Measurements from ENCODE around the gene MSANTD3.
A peak's percentile ranks its signal among the peaks of the same experiment; 100 is the strongest.

Gene MSANTD3

GRCh38 chr9:100492952-100493351, 66.0 kb downstream of the MSANTD3 start:
- TF ChIP-seq RAD21 (IDR thresholded peaks at IDR 0.05; ENCODE audit: low read depth) (peak; percentile 50), YY1 (IDR thresholded peaks at IDR 0.05; ENCODE audit: low read depth) (no peak)

GRCh38 chr9:100498592-100498991, 71.6 kb downstream of the MSANTD3 start:
- no peak for TF ChIP-seq REST (IDR thresholded peaks at IDR 0.05; ENCODE audit: low read depth)
- TF ChIP-seq CEBPB (IDR thresholded peaks at IDR 0.05) = no peak
- no peak for TF ChIP-seq TCF12 (IDR thresholded peaks at IDR 0.05; ENCODE audit: low read depth)
- TF ChIP-seq, protein P1, sequence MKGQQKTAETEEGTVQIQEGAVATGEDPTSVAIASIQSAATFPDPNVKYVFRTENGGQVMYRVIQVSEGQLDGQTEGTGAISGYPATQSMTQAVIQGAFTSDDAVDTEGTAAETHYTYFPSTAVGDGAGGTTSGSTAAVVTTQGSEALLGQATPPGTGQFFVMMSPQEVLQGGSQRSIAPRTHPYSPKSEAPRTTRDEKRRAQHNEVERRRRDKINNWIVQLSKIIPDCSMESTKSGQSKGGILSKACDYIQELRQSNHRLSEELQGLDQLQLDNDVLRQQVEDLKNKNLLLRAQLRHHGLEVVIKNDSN (IDR thresholded peaks at IDR 0.05) = no peak
- TF ChIP-seq FOXM1 (IDR thresholded peaks at IDR 0.05; ENCODE audit: borderline replicate concordance, low read depth) = no peak
- TF ChIP-seq EP300 (IDR thresholded peaks at IDR 0.05; ENCODE audit: borderline replicate concordance) = no peak
- TF ChIP-seq TEAD4 (IDR thresholded peaks at IDR 0.05) = no peak
- TF ChIP-seq NFIC (IDR thresholded peaks at IDR 0.05) = no peak
- TF ChIP-seq ZBTB7A (IDR thresholded peaks at IDR 0.05; ENCODE audit: low read depth) = no peak
- TF ChIP-seq YY1 (IDR thresholded peaks at IDR 0.05; ENCODE audit: low read depth) = no peak
- TF ChIP-seq EGR1 (IDR thresholded peaks at IDR 0.05) = no peak
- TF ChIP-seq MAX (IDR thresholded peaks at IDR 0.05) = no peak
- TF ChIP-seq TAF1 (IDR thresholded peaks at IDR 0.05; ENCODE audit: low read depth) = no peak
- TF ChIP-seq CREB1 (IDR thresholded peaks at IDR 0.05; ENCODE audit: low read depth) = no peak
- TF ChIP-seq RAD21 (IDR thresholded peaks at IDR 0.05; ENCODE audit: low read depth) = no peak

GRCh38 chr9:100499460-100499859, 72.5 kb downstream of the MSANTD3 start:
- TF ChIP-seq TCF12 (IDR thresholded peaks at IDR 0.05; ENCODE audit: low read depth) = no peak
- TF ChIP-seq EGR1 (IDR thresholded peaks at IDR 0.05) = no peak
- TF ChIP-seq MAX (IDR thresholded peaks at IDR 0.05) = no peak
- no peak for TF ChIP-seq TEAD4 (IDR thresholded peaks at IDR 0.05)
- no peak for TF ChIP-seq ZBTB7A (IDR thresholded peaks at IDR 0.05; ENCODE audit: low read depth)
- TF ChIP-seq, protein P1 (IDR thresholded peaks at IDR 0.05) = no peak
- no peak for TF ChIP-seq RAD21 (IDR thresholded peaks at IDR 0.05; ENCODE audit: low read depth)
- no peak for TF ChIP-seq NFIC (IDR thresholded peaks at IDR 0.05)
- TF ChIP-seq EP300 (IDR thresholded peaks at IDR 0.05; ENCODE audit: borderline replicate concordance) = no peak
- no peak for TF ChIP-seq CREB1 (IDR thresholded peaks at IDR 0.05; ENCODE audit: low read depth)
- TF ChIP-seq YY1 (IDR thresholded peaks at IDR 0.05; ENCODE audit: low read depth) = no peak
- TF ChIP-seq CEBPB (IDR thresholded peaks at IDR 0.05) = no peak
- TF ChIP-seq REST (IDR thresholded peaks at IDR 0.05; ENCODE audit: low read depth) = no peak
- TF ChIP-seq FOXM1 (IDR thresholded peaks at IDR 0.05; ENCODE audit: borderline replicate concordance, low read depth) = no peak
- TF ChIP-seq TAF1 (IDR thresholded peaks at IDR 0.05; ENCODE audit: low read depth) = no peak

DNA sequence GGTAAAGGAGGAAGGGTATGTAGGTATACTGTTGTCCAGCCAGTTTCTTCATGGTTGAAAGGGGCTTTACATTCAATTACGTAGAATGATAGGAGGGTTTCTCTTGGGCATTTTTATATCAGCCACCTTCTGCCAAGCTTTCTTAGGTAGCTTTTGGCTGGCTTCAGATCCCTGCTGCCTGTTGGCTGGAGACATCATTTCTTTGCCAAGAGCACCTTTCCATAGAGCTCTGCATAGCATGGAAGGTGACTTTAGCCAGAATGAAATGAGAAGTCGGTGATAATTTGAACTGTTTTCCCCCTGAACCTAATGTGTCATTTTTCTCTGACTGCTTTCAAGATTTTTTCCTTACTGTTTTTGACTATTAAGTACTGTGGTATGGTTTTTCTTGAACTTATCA, 72.9 kb downstream of the MSANTD3 start:
- TF ChIP-seq EGR1 (IDR thresholded peaks at IDR 0.05) (no peak), TAF1 (IDR thresholded peaks at IDR 0.05; ENCODE audit: low read depth) (no peak), NFIC (IDR thresholded peaks at IDR 0.05) (no peak), RAD21 (IDR thresholded peaks at IDR 0.05; ENCODE audit: low read depth) (no peak), TCF12 (IDR thresholded peaks at IDR 0.05; ENCODE audit: low read depth) (no peak), EP300 (IDR thresholded peaks at IDR 0.05; ENCODE audit: borderline replicate concordance) (no peak)

Measured in Ishikawa (cell line).